Epithelial cell of proximal tubule (primary cell): ENCODE results near the gene STYXL1. TPM values are rescaled to one million over a fixed set of nuclear protein-coding genes. Genes with fewer than 3 reads are reported as not detected.
A peak's percentile ranks its signal among the peaks of the same experiment; 100 is the strongest.

Experiments
- DNase-seq: peaks from one replicate; pipeline ENCODE4 v3.0.0-alpha.2; 2011; ENCODE audit warnings: low read depth
- H3K4me3 ChIP-seq: 2 replicates; pipeline ENCODE4 v1.5.1; 2011; ENCODE audit warnings: low read depth, mild to moderate bottlenecking, low read length
- total RNA-seq: library from RNA; depleted of rRNA; stranded (reverse); fragments of >200 nt; gene quantifications from 2 replicates; pipeline ENCODE4 v1.2.3, GENCODE V29; 2015
- TF ChIP-seq, protein P1 (sequence below): conservative IDR thresholded peaks from 2 replicates; pipeline ENCODE4 v1.5.1; 2012; ENCODE audit warnings: low read depth, mild to moderate bottlenecking, low read length

STYXL1 gene
- total RNA-seq, 1 donor from 2014 or later = 78.0 TPM

DNA sequence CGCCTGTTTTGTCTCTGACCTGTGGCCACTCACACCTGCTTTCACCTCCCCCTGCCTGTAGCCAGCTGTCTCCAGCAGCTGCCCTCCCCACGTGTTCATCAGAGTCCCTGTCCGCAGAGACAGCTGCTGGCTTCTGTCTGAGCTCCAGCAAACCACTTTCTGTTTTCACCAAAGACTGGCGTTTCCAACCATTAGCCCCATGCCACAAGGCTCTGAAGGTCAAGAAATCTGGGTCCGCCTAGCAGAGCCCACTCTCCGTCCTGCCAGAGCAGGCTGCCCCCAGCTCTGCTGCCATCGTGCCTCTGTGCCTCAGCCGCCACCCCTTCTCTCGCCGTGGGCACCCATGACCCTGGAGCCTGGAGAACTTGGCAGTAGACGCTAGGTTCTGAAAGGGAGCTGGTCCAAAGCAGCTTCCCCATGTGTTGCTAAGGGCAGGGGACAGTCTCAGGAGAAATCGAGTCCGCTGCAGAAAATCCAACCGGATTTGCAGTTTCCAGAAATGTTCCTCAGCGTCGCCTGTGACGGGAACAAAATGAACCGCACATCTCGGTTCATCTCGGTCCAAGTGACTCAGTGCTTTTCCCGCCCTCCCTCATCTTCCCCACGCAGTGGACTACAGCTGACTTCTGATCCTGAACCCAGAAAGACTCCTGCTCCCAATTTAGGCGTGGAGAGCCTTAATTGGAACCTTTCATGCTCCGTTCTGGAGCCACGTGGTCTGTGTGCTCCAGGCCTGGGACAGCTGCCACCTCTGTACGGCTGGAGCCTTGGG, 81.4 kb downstream of the STYXL1 start:
- DNase-seq = no peak

DNA sequence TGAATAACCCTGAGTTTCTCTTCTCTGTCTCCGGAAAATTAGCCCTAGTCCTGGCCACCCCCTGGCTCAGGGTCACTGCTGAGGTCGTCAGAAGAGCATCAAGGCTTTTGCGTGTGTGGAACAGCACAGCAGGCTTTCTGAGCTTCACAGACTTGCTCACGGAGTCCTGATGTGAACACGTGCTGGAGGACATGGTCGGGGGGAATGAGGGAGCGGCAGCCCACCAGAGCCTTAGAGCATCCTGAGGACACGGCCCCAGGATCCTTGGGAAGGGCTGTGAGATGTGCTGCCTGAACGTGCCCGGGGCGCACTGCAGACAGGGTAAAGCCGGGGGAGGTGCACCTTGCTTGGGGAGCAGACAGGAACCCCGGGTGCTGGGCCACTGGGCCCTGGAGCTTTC, 82.2 kb downstream of the STYXL1 start:
- TF ChIP-seq, protein P1, sequence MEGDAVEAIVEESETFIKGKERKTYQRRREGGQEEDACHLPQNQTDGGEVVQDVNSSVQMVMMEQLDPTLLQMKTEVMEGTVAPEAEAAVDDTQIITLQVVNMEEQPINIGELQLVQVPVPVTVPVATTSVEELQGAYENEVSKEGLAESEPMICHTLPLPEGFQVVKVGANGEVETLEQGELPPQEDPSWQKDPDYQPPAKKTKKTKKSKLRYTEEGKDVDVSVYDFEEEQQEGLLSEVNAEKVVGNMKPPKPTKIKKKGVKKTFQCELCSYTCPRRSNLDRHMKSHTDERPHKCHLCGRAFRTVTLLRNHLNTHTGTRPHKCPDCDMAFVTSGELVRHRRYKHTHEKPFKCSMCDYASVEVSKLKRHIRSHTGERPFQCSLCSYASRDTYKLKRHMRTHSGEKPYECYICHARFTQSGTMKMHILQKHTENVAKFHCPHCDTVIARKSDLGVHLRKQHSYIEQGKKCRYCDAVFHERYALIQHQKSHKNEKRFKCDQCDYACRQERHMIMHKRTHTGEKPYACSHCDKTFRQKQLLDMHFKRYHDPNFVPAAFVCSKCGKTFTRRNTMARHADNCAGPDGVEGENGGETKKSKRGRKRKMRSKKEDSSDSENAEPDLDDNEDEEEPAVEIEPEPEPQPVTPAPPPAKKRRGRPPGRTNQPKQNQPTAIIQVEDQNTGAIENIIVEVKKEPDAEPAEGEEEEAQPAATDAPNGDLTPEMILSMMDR = no peak
- DNase-seq = no peak
- no peak overlapping the region for H3K4me3 ChIP-seq

More for the DNA sequence above, 81.4 kb downstream of the STYXL1 start:
- H3K4me3 ChIP-seq = no peak overlapping the region
- TF ChIP-seq, protein P1 = no peak

DNA sequence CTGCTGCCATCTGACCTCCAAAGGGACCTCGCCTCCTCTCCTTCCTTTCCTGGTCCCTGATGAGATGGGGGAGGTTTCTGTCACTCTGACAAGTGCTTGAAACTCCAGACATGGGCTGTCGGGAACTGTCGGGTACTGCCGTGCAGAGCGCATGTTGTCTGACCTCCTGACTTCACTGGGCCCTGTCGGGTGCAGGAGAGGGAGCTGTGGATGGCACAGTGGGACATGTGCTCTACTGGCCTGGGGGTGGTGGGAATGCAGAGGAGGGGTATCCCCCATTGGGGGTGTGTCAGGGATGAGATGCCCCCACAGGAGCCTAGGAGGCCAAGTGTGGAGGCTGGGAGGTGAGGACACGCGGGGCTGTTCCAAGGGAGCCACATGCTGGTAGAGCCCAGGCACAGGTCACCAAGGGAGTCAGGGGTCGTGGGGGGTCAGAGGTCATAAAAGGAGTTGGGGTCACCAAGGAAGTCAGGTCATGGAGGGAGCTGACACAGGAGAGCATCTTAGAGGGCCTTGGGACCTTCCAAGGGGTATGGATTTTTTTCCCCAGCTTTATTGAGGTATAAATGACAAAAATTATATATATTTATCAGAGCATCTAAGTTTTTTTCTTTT, 84.3 kb downstream of the STYXL1 start:
- TF ChIP-seq, protein P1 = no peak
- no peak overlapping the region for H3K4me3 ChIP-seq
- DNase-seq = no peak

DNA sequence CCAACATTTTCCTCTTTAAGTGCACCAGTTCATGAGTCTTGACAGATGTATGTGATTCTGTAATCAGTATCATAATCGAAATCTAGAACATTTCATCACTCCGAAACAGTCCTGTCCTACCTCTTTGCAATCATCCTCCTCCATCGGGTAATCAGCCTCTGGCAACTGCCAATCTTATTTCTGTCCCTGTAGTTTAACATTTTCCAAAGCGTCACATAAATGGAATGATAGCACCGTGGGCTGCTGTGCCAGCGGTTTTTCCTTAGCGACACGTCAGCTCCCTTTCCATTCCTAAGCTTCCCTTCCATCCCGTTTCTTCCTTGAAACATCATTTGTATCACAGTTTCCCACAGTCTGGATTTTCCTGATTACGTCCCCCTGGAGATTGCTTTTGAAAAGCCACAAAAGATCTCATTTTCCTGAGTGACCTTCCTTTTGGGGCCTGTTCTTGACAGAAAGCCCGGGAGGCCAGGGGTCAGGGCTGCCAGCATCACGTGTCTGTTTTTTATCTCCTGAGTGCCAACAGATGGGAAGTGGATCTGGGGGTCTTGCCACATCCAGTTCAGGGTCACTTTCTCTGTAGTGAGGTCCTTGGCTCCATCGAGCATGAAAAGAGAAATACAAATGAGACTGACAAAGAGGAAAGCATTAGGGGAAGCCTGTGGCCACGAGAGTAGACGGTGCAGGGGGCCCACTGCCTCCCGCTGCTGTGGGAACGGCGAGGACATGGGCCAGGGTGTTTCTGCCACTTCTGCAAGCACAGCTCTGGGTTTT, 85.0 kb downstream of the STYXL1 start:
- TF ChIP-seq, protein P1 = no peak
- DNase-seq = no peak
- no peak overlapping the region for H3K4me3 ChIP-seq

DNA sequence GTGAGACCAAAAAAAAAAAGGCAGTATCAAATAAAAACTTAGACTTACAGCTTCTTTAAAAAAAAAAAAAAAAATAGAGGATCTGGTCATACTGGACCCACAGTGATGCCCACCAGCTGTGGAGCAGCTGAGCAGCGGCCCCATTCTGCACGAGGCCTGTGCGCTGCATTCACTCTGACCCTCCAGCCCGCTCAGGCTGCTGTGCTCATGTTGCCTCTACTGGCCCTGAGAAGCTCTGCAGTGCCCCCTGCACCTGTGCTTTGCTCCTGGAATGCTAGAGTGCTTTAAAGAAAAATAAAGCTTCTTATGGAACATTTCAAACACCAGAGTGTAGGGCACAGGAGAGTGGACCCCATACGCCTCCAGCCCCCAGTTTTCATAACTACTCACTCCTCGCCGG, 86.6 kb downstream of the STYXL1 start:
- H3K4me3 ChIP-seq = no peak overlapping the region
- TF ChIP-seq, protein P1 = peak; percentile 37
- no peak for DNase-seq

DNA sequence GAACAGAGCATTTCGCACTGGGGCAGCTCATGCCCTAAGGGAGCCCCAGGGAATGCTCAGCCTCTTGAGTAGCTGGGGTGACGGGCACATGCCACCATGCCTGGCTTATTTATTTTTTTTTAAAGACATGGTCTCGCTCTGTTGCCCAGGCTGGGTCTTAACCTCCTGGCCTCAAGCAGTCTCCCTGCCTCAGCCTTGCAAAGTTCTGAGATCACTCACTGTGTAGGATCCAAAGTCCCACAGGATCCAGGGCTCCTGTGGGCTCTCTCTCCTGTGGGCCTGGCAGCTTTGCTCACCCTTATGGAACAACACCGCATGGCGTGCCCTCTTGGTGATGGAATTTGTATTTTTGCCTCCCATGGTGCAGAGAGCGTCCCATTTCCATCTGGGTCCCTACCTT, 87.4 kb downstream of the STYXL1 start:
- TF ChIP-seq, protein P1 = no peak
- H3K4me3 ChIP-seq = no peak overlapping the region
- DNase-seq = no peak
